HepG2 (cell line): ENCODE measurements around the gene FHIT. TPM values are rescaled to one million over a fixed set of nuclear protein-coding genes. Genes with fewer than 3 reads are reported as not detected.

Experiments
- ATAC-seq: fragments of 200-7000 bp; cut with Tn5 transposase; 3 replicates; pipeline ENCODE4 v1.9.1; 2020; ENCODE audit warnings: mild to moderate bottlenecking, moderate library complexity
- BruUV-seq: library from RNA; stranded (reverse); fragments of 400-500 nt; replicated peaks from 2 replicates; lab custom pipeline; 2021; lab: Mats Ljungman, UMichigan
- CTCF ChIA-PET: fragments of 300-600 bp; formaldehyde crosslinking; extraction: SDS; loops from one replicate; lab custom pipeline; 2021; ENCODE audit warnings: low total read pairs, inconsistent platforms, low intra/inter-chr PET ratio; lab: Yijun Ruan, JAX
- POLR2A ChIA-PET: fragments of 350-600 bp; sonication (Branson Sonifier 250); formaldehyde crosslinking; loops from one replicate; lab custom pipeline; 2020; ENCODE audit warnings: antibody characterized with exemption, inconsistent platforms; lab: Yijun Ruan, JAX
- DNase-seq: peaks from one replicate; pipeline ENCODE4 v3.0.0-alpha.2; 2015; ENCODE audit warnings: low spot score
- FAIRE-seq: peaks from 3 replicates; lab custom pipeline; 2011; peaks lifted over from hg19 to GRCh38; lab: Jason Lieb, UNC
- H2AFZ ChIP-seq: one replicate; pipeline ENCODE4 v1.6.1; 2011; ENCODE audit warnings: low read length, inconsistent platforms
- H3K27ac ChIP-seq: fragments of 300-600 bp; 3 replicates; pipeline ENCODE4 v1.8.0; 2011; ENCODE audit warnings: mixed run types, mild to moderate bottlenecking, mixed read lengths, low read length, inconsistent platforms; ENCODE audit not compliant: insufficient read depth; ENCODE audit errors: extremely low read length
- H3K27me3 ChIP-seq, 2 experiments: fragments of 200-600 bp in 1 of 2; 2 replicates in 1 of 2; 3 replicates in 1 of 2; pipeline versions ENCODE4 v1.6.0 to v1.8.0; 2011; ENCODE audit warnings: low read length in 2 of 2, mild to moderate bottlenecking in 2 of 2, moderate library complexity in 2 of 2, inconsistent platforms in 1 of 2; ENCODE audit not compliant: insufficient read depth in 2 of 2, control insufficient read depth in 1 of 2
- H3K36me3 ChIP-seq, 2 experiments: fragments of 200-600 bp in 1 of 2; replicated peaks in 1 of 2; 2 replicates in 1 of 2; 3 replicates in 1 of 2; pipeline versions ENCODE4 v1.5.1 to v1.8.0; 2011; ENCODE audit warnings: low read length in 2 of 2, inconsistent platforms in 1 of 2; ENCODE audit not compliant: insufficient read depth in 2 of 2, control insufficient read depth in 1 of 2
- H3K4me1 ChIP-seq: 2 replicates; pipeline ENCODE4 v1.5.1; 2012; ENCODE audit warnings: low read length, inconsistent platforms; ENCODE audit not compliant: insufficient read depth
- H3K4me2 ChIP-seq: 2 replicates; pipeline ENCODE4 v1.6.0; 2011; ENCODE audit warnings: low read depth, low read length, inconsistent platforms
- H3K4me3 ChIP-seq, 3 experiments: fragments of 200-600 bp in 1 of 3; sonication (generic), shearing (Covaris generic) in 1 of 3; replicated peaks in 1 of 3; 2 replicates each; pipeline ENCODE4 v1.5.1; 2011 to 2016; ENCODE audit warnings: low read length in 3 of 3, inconsistent platforms in 2 of 3, low read depth in 2 of 3, mild to moderate bottlenecking in 2 of 3, control low read depth in 1 of 3, mixed read lengths in 1 of 3; ENCODE audit not compliant: insufficient read depth in 1 of 3
- H3K79me2 ChIP-seq: one replicate; pipeline ENCODE4 v1.6.1; 2011; ENCODE audit warnings: low read length, inconsistent platforms; ENCODE audit not compliant: insufficient read depth
- H3K9ac ChIP-seq: 2 replicates; pipeline ENCODE4 v1.6.0; 2011; ENCODE audit warnings: mild to moderate bottlenecking, low read depth, low read length, inconsistent platforms; ENCODE audit not compliant: insufficient read depth
- H3K9me3 ChIP-seq: 2 replicates; pipeline ENCODE4 v1.5.1; 2012; ENCODE audit warnings: mild to moderate bottlenecking, low read length
- H4K20me1 ChIP-seq: 2 replicates; pipeline ENCODE4 v1.6.0; 2011; ENCODE audit warnings: inconsistent platforms, mild to moderate bottlenecking, low read length, moderate library complexity; ENCODE audit not compliant: insufficient read depth
- AKNA ChIP-seq: sonication (generic); formaldehyde crosslinking; IDR thresholded peaks from 2 replicates; pipeline ENCODE4 v1.4.0; 2020; ENCODE audit warnings: missing genetic modification reagents, borderline replicate concordance
- GTF3A ChIP-seq: sonication (generic); formaldehyde crosslinking; conservative IDR thresholded peaks from 2 replicates; pipeline ENCODE4 v1.4.0; 2020; ENCODE audit warnings: mild to moderate bottlenecking, missing genetic modification reagents
- KMT2B ChIP-seq: IDR thresholded peaks from 2 replicates; pipeline ENCODE4 v1.6.1; 2016; ENCODE audit warnings: missing genetic modification reagents, missing compliant biosample characterization
- POGK ChIP-seq: sonication (generic); formaldehyde crosslinking; conservative IDR thresholded peaks from 2 replicates; pipeline ENCODE4 v1.8.0; 2022; ENCODE audit warnings: mild to moderate bottlenecking, moderate library complexity, missing genetic modification reagents
- RFXANK ChIP-seq: IDR thresholded peaks from 2 replicates; pipeline ENCODE4 v1.6.1; 2016
- SOX13 ChIP-seq, 3 experiments: fragments of 450-650 bp in 1 of 3; sonication (generic) in 1 of 3; formaldehyde crosslinking in 1 of 3; IDR thresholded peaks in 2 of 3; conservative IDR thresholded peaks in 1 of 3; 2 replicates each; pipeline versions ENCODE4 v1.5.0 to v1.6.1; 2016 to 2020; ENCODE audit warnings: antibody characterized with exemption in 1 of 3, mild to moderate bottlenecking in 1 of 3, missing compliant biosample characterization in 1 of 3, missing genetic modification reagents in 1 of 3, moderate library complexity in 1 of 3
- ZNF180 ChIP-seq: sonication (generic); formaldehyde crosslinking; IDR thresholded peaks from 2 replicates; pipeline ENCODE4 v1.4.0; 2020; ENCODE audit warnings: low read depth, missing genetic modification reagents, borderline replicate concordance
- ZNF263 ChIP-seq: sonication (generic); formaldehyde crosslinking; IDR thresholded peaks from 2 replicates; pipeline ENCODE4 v1.4.0; 2020; ENCODE audit warnings: missing genetic modification reagents
- ZNF350 ChIP-seq: sonication (generic); formaldehyde crosslinking; IDR thresholded peaks from 2 replicates; pipeline ENCODE4 v1.4.0; 2020; ENCODE audit warnings: mild to moderate bottlenecking, low read depth, missing genetic modification reagents, borderline replicate concordance
- ZNF678 ChIP-seq: sonication (generic); formaldehyde crosslinking; IDR thresholded peaks from 2 replicates; pipeline ENCODE4 v1.4.0; 2020; ENCODE audit warnings: mild to moderate bottlenecking, missing genetic modification reagents
- ZNF703 ChIP-seq: sonication (generic); formaldehyde crosslinking; IDR thresholded peaks from 2 replicates; pipeline ENCODE4 v1.5.1; 2020; ENCODE audit warnings: missing genetic modification reagents, mild to moderate bottlenecking, moderate library complexity, borderline replicate concordance
- ZNF777 ChIP-seq: sonication (generic); formaldehyde crosslinking; IDR thresholded peaks from 2 replicates; pipeline ENCODE4 v1.4.0; 2020; ENCODE audit warnings: missing genetic modification reagents
- WGBS: methylation state at CpG from one replicate; pipeline ENCODE4 v1.1.6; 2017; ENCODE audit warnings: low lambda C conversion rate; 5-methylcytosine and 5-hydroxymethylcytosine counted together
- in situ Hi-C: cut with HindIII; loops from 2 replicates; pipeline ENCODE4 v1.10.0; 2017; ENCODE audit warnings: low pct_unique_long_range_greater_than_20kb; ENCODE audit not compliant: extremely low pct_ligation_motif_present
- intact Hi-C: fragments of 100-400 bp; cut with micrococcal nuclease; formaldehyde crosslinking; loops from one replicate; pipeline ENCODE4 v1.10.0; 2022; ENCODE audit not compliant: unreplicated experiment
- polyA plus RNA-seq, 8 experiments: library from polyadenylated mRNA; depleted of rRNA in 3 of 8; stranded (reverse) in 7 of 8; unstranded in 1 of 8; fragments of >200 nt; fragmentation: Illumina TruSeq in 4 of 8; extraction: Trizol in 4 of 8; gene quantifications; 2 replicates each; pipeline versions ENCODE4 v1.2.1 to v1.2.3, GENCODE V29; 2011 to 2016; ENCODE audit warnings: low read depth in 4 of 8, missing spikeins in 1 of 8, mixed read lengths in 1 of 8; ENCODE audit not compliant: insufficient read depth in 1 of 8
- total RNA-seq, 5 experiments: library from RNA; depleted of rRNA; stranded (reverse); fragments of >200 nt; fragmentation: Illumina TruSeq; extraction: Trizol; gene quantifications; 2 replicates each; pipeline ENCODE4 v1.2.3, GENCODE V29; 2016; ENCODE audit warnings: low read depth in 1 of 5

FHIT gene
- total and polyA plus RNA-seq, 2 of the 13 experiments (the other 11 are each of a cell fraction or from before 2014, with no cell fraction given), result 4.0 to 4.6 TPM

- ChIA-PET CTCF (no interaction called here), POLR2A (no interaction called here)
- WGBS, result 0% methylated on average over 2 of the region's 2 CpGs
- in situ Hi-C loops (no loop called here), intact Hi-C loops (no loop called here)
- Histone ChIP-seq H3K27ac (no peak overlapping the region), H3K4me2 (no peak overlapping the region), H4K20me1 (no peaks in the 10 kb centered on the region), H3K36me3 (no peaks in the 10 kb centered on the region), H3K27me3 (no peaks in the 10 kb centered on the region), H3K79me2 (no peaks in the 10 kb centered on the region), H3K4me3 (no peak overlapping the region), H2AFZ (no peak overlapping the region), H3K9ac (no peak overlapping the region), H3K4me1 (no peaks in the 10 kb centered on the region), H3K9me3 (no peaks in the 10 kb centered on the region; the same call in 1 of the 2 replicates)
- no peak for TF ChIP-seq ZNF703 (CRISPR knock-in tag)
- no peak for TF ChIP-seq SOX13 (IDR thresholded peaks at IDR 0.05)
- peak in 1 of 2 experiments; percentile 18; a peak in 1 of 4 replicates for TF ChIP-seq SOX13 (CRISPR knock-in tag; conservative IDR thresholded peaks at IDR 0.05 in 1 of 2, IDR thresholded peaks at IDR 0.05 in 1 of 2)
- no peak for TF ChIP-seq ZNF263 (CRISPR knock-in tag)
- no peak for DNase-seq
- BruUV-seq, result no TSS peak
- peak; percentile 50 for ATAC-seq
- no peak for FAIRE-seq
These were observed 621.4 kb downstream of the FHIT start for GRCh38 chr3:60629816-60630215.

GRCh38 chr3:60622349-60622748 is 628.9 kb downstream of the FHIT start:
- H3K4me2 ChIP-seq, result no peak overlapping the region
- ATAC-seq (no peak), DNase-seq (no peak), FAIRE-seq (no peak)
- no TSS peak for BruUV-seq
- POLR2A ChIA-PET, result no interaction called here
- CTCF ChIA-PET, result no interaction called here
- H4K20me1 ChIP-seq, result no peaks in the 10 kb centered on the region
- 5% methylated on average over 1 of the region's 1 CpG for WGBS
- H3K9ac ChIP-seq, result no peak overlapping the region
- 0 out of 2 replicates have a peak, but pooled peaks cover 4% of the 10 kb centered on the region for H3K9me3 ChIP-seq
- in situ Hi-C loops (no loop called here), intact Hi-C loops (no loop called here)
- no peak overlapping the region for H2AFZ ChIP-seq
- H3K27me3 ChIP-seq, result no peaks in the 10 kb centered on the region
- no peaks in the 10 kb centered on the region for H3K36me3 ChIP-seq
- no peaks in the 10 kb centered on the region for H3K4me1 ChIP-seq
- no peaks in the 10 kb centered on the region for H3K79me2 ChIP-seq
- no peak overlapping the region for H3K27ac ChIP-seq
- no peak overlapping the region for H3K4me3 ChIP-seq
- TF ChIP-seq AKNA, result no peak
- no peak for TF ChIP-seq GTF3A (CRISPR knock-in tag)
- TF ChIP-seq POGK (CRISPR knock-in tag), result no peak
- no peak for TF ChIP-seq ZNF350
- TF ChIP-seq RFXANK (CRISPR knock-in tag), result no peak
- TF ChIP-seq ZNF180, result no peak
- no peak for TF ChIP-seq ZNF678
- TF ChIP-seq ZNF777 (CRISPR knock-in tag), result no peak
- no peak for TF ChIP-seq KMT2B (CRISPR knock-in tag)
